Erythroblast (primary cell): ENCODE data around the gene PTPRCAP.
"Not testable (repeated sequence)": the region's sequence is repeated elsewhere in the genome, so short reads cannot be mapped to it uniquely, and the experiment has no call there.

ENCODE experiments used
- DNase-seq, 2 experiments: peaks; one replicate each; lab custom pipeline; 2025; lab: John Stamatoyannopoulos, UW
- GATA1 ChIP-seq: IDR thresholded peaks from 2 replicates; pipeline ENCODE4 v1.6.1; 2011; ENCODE audit warnings: low read depth, mild to moderate bottlenecking, control low read depth, low read length, moderate library complexity
- POLR2A ChIP-seq: IDR thresholded peaks from 2 replicates; pipeline ENCODE4 v1.6.1; 2011; ENCODE audit warnings: mild to moderate bottlenecking, low read length

PTPRCAP gene

DNA sequence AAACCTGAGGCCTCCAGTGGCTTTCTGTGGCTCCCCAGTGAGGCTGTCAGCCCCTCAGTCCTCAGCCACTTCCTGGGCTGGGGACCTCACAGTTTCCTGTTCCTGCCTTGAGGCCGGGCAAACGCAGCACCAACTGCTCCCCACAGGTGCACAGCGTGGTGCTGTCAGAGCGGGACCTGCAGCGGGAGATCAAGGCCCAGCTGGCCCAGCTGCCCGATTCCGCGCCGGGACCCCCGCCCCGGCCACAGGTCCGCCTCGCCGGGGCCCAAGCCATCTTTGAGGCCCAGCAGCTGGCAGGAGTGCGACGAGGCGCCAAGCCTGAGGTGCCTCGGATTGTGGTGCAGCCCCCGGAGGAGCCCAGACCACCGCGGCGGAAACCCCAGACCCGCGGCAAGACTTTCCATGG lies 28.2 kb downstream of the PTPRCAP start:
- TF ChIP-seq POLR2A = no peak
- TF ChIP-seq GATA1 = no peak
- no peak for DNase-seq

DNA sequence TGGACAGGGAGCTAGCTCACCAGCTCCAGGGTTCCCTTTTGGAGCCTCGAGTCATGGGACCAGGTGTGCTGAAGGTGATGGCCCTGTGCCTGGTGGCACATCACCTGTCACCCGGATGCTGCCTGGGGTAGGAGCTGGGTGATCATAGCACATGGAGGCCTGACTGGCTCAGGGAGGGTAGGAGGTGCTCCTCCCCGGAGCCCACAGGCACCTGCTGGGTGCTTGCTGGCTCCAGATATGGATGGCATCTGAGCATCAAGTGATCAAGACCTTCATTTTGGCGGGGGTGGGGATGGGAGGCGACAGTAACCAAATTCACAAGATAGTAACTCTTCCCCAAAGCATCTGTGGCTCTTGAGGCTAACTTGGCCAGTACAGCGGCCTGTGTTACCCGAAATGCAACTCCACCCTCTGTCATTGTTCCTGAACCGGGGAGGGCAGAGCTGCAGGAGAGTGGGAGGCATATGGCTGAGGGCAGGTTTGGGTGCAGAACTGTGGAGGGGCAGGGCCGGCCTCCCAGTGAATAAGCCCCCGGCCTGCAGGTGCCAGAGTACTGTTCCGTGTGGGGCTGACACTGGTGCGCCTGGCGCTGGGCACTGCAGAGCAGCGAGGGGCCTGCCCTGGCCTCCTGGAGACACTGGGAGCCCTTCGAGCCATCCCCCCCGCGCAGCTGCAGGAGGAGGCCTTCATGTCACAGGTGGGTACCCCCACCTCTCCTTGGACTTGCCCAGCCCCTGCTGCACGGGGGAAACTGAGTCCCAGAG lies 28.9 kb downstream of the PTPRCAP start:
- no peak for DNase-seq
- TF ChIP-seq GATA1 (no peak), POLR2A (no peak)

DNA sequence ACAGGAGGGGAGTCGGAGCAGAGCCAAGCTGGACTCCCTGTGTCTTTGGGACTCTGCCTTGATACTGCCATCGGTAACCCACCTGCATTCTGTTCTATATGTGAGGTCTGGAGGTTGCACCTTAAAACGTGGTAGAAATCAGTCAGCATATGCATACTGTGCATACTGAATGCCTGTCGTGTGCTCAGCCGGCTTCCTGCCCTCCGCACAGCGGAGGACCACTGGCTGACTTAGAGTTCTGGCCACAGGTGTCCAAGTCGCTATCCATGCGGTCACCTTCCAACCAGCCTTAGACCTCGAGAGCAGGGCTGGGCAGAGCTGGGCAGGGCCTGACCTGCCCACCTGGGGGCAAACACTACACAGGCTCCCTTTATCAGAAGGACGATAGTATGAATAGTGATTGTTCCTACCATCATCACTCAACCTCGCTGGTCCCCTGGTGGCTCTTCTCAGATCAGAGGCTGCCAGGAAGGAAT lies 29.8 kb downstream of the PTPRCAP start:
- no peak for DNase-seq

DNA sequence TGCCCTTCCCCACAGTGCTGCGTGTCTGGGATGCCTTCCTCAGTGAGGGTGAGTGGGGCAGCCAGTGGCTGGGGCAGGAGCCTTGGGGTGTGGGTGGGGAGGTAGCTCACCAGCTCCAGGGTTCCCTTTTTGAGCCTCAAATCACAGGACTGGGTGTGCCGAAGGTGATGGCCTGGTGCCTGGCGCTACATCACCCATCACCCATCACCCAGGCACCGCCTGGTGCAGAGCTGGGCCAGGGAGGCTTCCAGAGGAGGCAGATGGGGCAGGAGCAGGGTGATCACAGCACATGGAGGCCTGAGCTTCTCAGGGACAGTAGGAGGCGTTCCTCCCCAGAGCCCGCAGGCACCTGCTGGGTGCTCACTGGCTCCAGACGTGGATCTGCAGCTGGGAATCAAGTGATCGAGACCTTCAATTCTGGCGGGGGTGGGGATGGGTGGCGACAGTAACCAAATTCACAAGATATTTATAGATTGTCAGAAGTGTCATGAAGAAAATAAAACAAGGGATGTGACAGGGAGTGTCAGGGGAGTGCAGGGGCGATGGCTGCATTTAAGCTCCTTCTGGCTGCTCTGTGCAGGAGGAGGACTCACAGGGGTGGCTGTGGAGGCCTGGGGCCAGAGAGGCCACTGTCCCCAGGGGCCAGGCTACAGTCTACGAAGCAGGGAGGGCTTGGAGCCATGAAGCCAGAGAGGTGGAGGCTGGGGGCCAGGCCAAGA lies 30.4 kb downstream of the PTPRCAP start:
- TF ChIP-seq GATA1 (no peak), POLR2A (no peak)
- DNase-seq = no peak

More for the DNA sequence above, 29.8 kb downstream of the PTPRCAP start:
- no peak for TF ChIP-seq POLR2A
- no peak for TF ChIP-seq GATA1

DNA sequence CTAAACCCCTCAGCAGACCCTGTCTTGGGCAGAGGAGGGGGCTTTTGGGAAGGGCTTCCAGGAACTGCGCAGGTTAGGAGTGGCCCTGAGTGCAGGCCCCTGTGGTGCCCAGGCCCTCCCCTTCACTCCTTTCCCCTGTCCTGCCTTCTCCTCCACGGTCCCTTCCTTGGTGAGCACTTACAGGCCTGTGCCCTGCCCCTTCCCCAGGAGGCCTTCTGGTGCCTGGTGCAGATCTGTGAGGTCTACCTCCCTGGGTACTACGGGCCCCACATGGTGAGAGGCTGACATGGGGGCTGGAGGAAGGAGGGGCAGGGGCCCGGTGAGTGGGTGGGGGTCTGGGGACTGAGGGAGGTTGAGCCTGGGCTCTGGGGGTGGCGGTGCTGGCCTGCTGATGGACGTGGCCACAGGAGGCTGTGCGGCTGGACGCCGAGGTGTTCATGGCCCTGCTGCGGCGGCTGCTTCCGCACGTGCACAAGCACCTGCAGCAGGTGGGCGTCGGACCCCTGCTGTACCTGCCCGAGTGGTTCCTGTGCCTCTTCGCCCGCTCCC lies 31.0 kb downstream of the PTPRCAP start:
- no peak for DNase-seq
- TF ChIP-seq POLR2A = no peak
- no peak for TF ChIP-seq GATA1

DNA sequence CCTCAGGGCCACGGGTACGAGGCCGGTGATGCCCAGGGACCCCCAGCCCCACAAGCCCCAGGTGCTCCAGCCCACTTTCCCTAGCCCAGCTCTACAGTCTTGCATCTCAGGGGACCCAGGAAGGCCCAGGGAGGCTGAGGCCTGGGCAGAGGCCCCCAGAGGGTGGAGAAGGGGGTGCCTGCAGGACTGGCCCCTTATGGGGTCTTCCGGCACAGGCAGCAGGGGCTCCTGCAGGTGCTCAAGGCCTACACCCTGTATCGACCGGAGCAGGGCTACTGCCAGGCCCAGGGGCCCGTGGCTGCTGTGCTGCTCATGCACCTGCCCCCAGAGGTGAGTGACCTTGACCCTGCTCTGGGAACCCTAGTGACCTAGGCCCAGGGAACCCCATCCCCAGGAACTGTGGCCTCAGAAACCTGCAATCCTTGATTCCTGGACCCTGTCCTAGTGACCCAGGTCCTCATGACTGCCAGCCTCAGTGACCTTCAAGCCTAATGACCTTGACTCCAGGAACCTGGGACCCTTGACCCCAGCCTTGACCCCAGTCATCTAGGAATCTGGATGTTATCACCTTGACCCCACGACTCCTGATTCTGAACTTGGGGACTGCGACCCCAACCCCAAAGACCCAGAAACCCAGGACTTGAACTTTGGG lies 31.7 kb downstream of the PTPRCAP start:
- DNase-seq = no peak
- TF ChIP-seq GATA1 (no peak), POLR2A (no peak)

DNA sequence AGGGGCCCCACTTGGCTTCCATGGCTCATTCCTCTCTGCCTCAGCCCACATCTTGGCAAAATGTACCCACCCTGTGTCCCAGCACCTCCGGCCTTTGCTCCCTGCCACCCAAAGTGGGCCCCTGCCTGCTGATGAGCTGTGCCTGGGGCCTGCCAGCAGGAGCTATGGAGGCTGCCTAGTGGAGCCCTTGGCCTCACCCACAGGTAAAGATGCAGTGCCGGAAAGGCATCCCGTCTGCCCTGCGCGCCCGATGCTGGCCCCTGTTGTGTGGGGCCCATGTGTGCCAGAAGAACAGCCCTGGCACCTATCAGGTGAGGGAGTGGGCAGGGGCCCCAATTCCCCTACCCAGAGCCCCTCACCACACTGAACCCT lies 32.3 kb downstream of the PTPRCAP start:
- DNase-seq = no peak
- TF ChIP-seq GATA1 = no peak
- no peak for TF ChIP-seq POLR2A

DNA sequence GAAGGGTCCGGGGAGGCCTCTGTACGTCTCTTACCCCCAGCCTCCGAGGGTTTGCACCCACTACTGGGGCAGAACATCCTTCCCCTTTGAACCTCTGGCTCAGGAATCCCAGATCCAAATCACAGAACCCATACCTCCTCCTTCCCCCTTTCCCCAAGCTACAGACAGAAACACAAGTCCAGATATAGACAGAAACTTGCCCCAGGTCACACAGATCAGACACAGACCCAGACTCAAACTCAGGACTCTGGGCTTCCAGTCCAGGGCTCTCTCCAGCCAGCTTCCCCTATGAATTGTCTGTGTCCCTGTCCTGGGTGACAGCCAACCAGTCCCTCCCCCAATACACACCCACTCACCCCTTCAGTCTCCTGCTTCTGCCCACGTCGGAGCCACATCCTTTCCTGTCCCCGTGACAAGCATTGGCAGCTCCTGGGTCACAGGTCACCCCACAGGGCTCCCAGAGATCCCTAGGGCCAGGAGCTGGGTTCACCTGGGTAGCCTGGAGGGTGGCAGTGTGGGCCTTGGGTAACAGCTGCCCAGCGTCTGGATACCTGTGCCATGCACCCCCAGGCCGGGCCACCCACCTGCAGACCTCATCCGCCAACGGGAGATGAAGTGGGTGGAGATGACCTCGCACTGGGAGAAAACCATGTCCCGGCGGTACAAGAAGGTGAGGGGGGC lies 32.8 kb downstream of the PTPRCAP start:
- DNase-seq = no peak
- TF ChIP-seq POLR2A (no peak), GATA1 (no peak)

DNA sequence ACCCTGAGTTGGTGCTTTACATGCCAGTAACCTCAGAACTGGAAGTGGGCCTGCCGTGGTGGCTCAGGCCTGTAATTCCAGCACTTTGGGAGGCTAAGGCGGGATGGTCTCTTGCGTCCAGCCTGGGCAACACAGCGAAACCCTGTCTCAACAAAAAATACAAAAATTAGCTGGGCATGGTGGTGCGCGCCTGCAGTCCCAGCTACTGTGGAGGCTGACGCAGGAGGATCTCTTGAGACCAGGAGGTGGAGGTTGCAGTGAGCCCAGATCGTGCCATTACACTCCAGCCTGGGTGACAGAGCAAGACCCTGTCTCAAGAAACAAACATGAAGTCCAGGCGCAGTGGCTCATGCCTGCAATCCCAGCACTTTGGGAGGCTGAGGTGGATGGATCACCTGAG lies 34.4 kb downstream of the PTPRCAP start:
- DNase-seq = not testable (repeated sequence)

DNA sequence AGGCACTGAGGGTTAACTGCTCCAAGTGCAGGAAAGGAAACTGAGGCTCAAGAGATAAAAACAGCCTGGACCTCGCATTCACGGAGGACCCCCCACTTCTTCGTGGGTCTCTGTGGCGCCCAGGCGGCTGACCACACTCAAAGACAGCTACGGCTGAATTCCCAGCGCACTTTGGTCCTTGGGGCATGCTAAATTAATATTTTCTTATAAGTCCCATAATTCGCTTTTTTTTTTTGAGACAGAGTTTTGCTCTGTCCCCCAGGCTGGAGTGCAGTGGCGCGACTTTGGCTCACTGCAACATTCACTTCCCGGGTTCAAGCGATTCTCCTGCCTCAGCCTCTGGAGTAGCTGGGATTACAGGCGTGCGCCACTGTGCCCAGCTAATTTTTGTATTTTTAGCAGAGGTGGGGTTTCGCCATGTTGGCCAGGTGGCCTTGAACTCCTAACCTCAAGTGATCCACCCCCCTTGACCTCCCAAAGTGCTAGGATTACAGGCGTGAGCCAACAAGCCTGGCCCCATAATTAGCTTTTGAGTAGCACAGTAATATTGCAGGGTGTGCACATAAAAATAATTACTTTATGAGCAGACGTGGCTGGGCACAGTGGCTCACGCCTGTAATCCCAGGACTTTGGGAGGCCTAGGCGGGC lies 35.2 kb downstream of the PTPRCAP start:
- peak; percentile 77 for TF ChIP-seq POLR2A
- not testable (repeated sequence) for DNase-seq

DNA sequence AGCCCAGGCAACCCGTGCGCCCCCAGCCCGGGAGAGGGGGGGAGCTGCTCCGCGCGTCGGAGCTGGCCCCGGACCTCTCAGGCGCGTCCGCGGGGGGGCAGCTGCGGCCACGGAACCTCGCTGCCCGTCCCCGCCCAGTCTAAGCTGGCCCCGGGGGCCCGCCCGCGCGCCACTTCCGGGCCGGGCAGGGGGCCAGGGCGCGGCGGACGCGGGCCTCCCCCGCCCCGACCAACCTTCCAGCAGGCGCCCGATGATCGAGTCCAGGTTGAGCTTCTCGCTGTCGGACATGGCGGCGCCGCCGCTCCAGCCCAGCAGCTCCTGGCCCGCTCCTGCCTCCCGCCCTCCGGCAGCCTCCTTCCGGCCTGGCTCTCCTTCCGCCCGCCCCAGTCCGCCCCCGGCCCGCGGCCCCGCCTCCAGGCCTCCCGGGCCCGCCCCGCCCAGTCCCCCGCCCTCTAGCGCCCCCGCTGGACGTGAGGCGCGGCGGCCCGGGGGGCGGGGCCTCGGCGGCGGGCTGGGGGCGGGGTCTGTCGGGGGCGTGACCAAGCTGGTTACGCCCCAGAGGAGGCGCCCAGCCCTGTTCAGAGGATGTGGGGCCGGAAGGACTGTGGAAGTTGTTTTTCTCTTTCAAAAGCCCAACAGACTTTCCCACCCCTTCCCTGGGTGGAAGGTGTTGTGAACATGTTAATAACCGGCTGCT lies 35.8 kb downstream of the PTPRCAP start, which contains the start of gene PPP1CA:
PPP1CA (minus strand) TSS at position 364 of the 697 bp plus-strand sequence; CDS start at position 288, 76 bp downstream.
- TF ChIP-seq POLR2A (peak; percentile 53), GATA1 (no peak)
- DNase-seq = peak; percentile 93 to 97

DNA sequence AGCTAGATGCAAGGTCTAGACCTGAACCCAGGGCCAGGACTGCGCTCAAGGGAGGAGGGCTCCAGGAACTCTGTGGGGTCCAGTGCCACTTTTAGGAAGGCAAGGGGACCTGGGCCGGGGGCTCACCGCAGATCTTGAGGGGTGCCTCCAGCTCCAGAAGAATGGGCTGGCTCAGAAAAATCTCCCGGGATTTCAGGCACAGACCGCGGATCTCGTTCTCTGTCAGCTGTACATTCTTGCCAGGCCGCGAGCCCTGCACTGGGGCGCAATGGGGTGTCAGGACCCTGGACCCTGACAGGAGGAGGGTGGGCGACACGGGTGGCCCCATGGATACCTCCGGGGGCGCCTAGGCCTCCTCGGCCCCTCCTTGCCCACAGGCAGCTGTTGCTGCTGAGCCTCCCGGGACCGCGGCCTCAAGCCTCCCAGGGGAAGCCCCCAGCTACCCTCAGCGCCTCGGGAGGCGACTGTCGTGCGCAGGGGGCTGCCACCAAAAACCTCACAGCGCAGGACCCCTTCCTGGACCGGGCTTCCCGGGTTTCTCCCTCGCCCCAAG lies 36.5 kb downstream of the PTPRCAP start:
- no peak for TF ChIP-seq POLR2A

More for the DNA sequence above, 36.5 kb downstream of the PTPRCAP start:
- DNase-seq = no peak
